ENCODE measurements around the gene NDRG4. TPM values are rescaled to one million over a fixed set of nuclear protein-coding genes. Genes with fewer than 3 reads are reported as not detected.

Gene NDRG4
- total RNA-seq, 3 donors from 2014 or later = 3.7 to 35.0 (median 5.6) TPM

GRCh38 chr16:58537124-58537906, 37.4 kb downstream of the NDRG4 start:
- H3K27ac ChIP-seq = no peak overlapping the region
- H3K4me3 ChIP-seq = no peak overlapping the region
- H3K9me3 ChIP-seq = no peaks in the 10 kb centered on the region
- intact Hi-C loops (cut with DNase I; ENCODE audit: low total_unique reads) = no loop called here
- no peaks in the 10 kb centered on the region for H3K4me1 ChIP-seq
- peaks cover 13% of the 10 kb centered on the region for H3K36me3 ChIP-seq
- no peak for DNase-seq (ENCODE audit: low spot score in 2 of 2)
- TF ChIP-seq, protein P1, sequence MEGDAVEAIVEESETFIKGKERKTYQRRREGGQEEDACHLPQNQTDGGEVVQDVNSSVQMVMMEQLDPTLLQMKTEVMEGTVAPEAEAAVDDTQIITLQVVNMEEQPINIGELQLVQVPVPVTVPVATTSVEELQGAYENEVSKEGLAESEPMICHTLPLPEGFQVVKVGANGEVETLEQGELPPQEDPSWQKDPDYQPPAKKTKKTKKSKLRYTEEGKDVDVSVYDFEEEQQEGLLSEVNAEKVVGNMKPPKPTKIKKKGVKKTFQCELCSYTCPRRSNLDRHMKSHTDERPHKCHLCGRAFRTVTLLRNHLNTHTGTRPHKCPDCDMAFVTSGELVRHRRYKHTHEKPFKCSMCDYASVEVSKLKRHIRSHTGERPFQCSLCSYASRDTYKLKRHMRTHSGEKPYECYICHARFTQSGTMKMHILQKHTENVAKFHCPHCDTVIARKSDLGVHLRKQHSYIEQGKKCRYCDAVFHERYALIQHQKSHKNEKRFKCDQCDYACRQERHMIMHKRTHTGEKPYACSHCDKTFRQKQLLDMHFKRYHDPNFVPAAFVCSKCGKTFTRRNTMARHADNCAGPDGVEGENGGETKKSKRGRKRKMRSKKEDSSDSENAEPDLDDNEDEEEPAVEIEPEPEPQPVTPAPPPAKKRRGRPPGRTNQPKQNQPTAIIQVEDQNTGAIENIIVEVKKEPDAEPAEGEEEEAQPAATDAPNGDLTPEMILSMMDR (IDR thresholded peaks at IDR 0.05) = no peak
- H3K27me3 ChIP-seq = no peaks in the 10 kb centered on the region

DNA sequence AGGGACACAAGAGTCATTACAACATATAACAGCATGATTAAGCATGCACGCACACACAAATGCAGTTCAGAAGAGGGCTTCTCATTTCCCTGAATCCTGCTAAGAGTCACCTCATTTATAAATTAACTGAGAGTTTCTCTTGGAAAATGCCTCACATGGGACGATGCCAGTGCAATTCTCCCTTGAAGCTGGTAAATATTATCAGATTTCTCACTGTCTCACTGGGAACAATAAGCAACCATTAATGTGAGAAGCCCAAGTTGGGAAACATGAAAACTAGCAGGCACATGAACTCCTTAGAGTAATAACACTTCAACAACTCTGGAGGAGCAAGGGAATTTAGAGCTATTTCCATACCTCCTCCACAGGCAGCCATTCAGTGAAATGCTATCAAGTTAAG, 41.8 kb downstream of the NDRG4 start:
- H3K4me3 ChIP-seq = no peak overlapping the region
- H3K9me3 ChIP-seq = no peaks in the 10 kb centered on the region
- intact Hi-C loops (cut with DNase I; ENCODE audit: low total_unique reads) = no loop called here
- DNase-seq (ENCODE audit: low spot score in 2 of 2) = no peak
- H3K4me1 ChIP-seq = no peaks in the 10 kb centered on the region
- TF ChIP-seq POLR2AphosphoS5 (IDR thresholded peaks at IDR 0.05) (no peak), POLR2A (IDR thresholded peaks at IDR 0.05) (no peak)
- TF ChIP-seq, protein P1 (IDR thresholded peaks at IDR 0.05) = no peak
- H3K27ac ChIP-seq = no peak overlapping the region
- H3K36me3 ChIP-seq = peaks cover 29% of the 10 kb centered on the region
- H3K27me3 ChIP-seq = no peaks in the 10 kb centered on the region

GRCh38 chr16:58542291-58542690, 42.3 kb downstream of the NDRG4 start:
- no peaks in the 10 kb centered on the region for H3K4me1 ChIP-seq
- H3K4me3 ChIP-seq = no peak overlapping the region
- H3K27ac ChIP-seq = no peak overlapping the region
- intact Hi-C loops (cut with DNase I; ENCODE audit: low total_unique reads) = no loop called here
- no peaks in the 10 kb centered on the region for H3K27me3 ChIP-seq
- TF ChIP-seq POLR2A (IDR thresholded peaks at IDR 0.05) (no peak), POLR2AphosphoS5 (IDR thresholded peaks at IDR 0.05) (no peak)
- TF ChIP-seq, protein P1 (IDR thresholded peaks at IDR 0.05) = no peak
- H3K9me3 ChIP-seq = no peaks in the 10 kb centered on the region
- DNase-seq (ENCODE audit: low spot score in 2 of 2) = no peak
- peaks cover 29% of the 10 kb centered on the region for H3K36me3 ChIP-seq

GRCh38 chr16:58543685-58544084, 43.7 kb downstream of the NDRG4 start:
- no peak overlapping the region for H3K4me3 ChIP-seq
- no peak for DNase-seq (ENCODE audit: low spot score in 2 of 2)
- H3K27me3 ChIP-seq = no peaks in the 10 kb centered on the region

GRCh38 chr16:58548378-58548777, 48.4 kb downstream of the NDRG4 start:
- no peak for DNase-seq (ENCODE audit: low spot score in 2 of 2)
- H3K4me3 ChIP-seq = no peak overlapping the region
- no peak for TF ChIP-seq POLR2A (IDR thresholded peaks at IDR 0.05)
- TF ChIP-seq, protein P1 (IDR thresholded peaks at IDR 0.05) = no peak
- no peak for TF ChIP-seq POLR2AphosphoS5 (IDR thresholded peaks at IDR 0.05)
- no peaks in the 10 kb centered on the region for H3K27me3 ChIP-seq
- intact Hi-C loops (cut with DNase I; ENCODE audit: low total_unique reads) = no loop called here
- peaks cover 19% of the 10 kb centered on the region for H3K36me3 ChIP-seq
- H3K27ac ChIP-seq = no peak overlapping the region
- no peaks in the 10 kb centered on the region for H3K9me3 ChIP-seq
- no peaks in the 10 kb centered on the region for H3K4me1 ChIP-seq

More at GRCh38 chr16:58543685-58544084, 43.7 kb downstream of the NDRG4 start:
- TF ChIP-seq, protein P1 (IDR thresholded peaks at IDR 0.05) = no peak
- TF ChIP-seq POLR2AphosphoS5 (IDR thresholded peaks at IDR 0.05) = no peak
- TF ChIP-seq POLR2A (IDR thresholded peaks at IDR 0.05) = no peak
- H3K27ac ChIP-seq = no peak overlapping the region
- H3K36me3 ChIP-seq = peaks cover 29% of the 10 kb centered on the region
- no peaks in the 10 kb centered on the region for H3K4me1 ChIP-seq
- intact Hi-C loops (cut with DNase I; ENCODE audit: low total_unique reads) = no loop called here
- H3K9me3 ChIP-seq = no peaks in the 10 kb centered on the region
